GM19467 (cell line): ENCODE data around the gene PLP1.
"Not testable (repeated sequence)": the region's sequence is repeated elsewhere in the genome, so short reads cannot be mapped to it uniquely, and the experiment has no call there.

Experiments used
- ATAC-seq: cut with Tn5 transposase; IDR thresholded peaks from one replicate; pipeline ENCODE4 v1.9.1; 2021; ENCODE audit warnings: mild to moderate bottlenecking, moderate library complexity; ENCODE audit not compliant: unreplicated experiment

The PLP1 gene

GRCh38 chrX:103780336-103781061 lies 3.9 kb downstream of the PLP1 start:
- no peak for ATAC-seq

- ATAC-seq: no peak
Measured at GRCh38 chrX:103781062-103781402, 4.4 kb downstream of the PLP1 start.

- no peak for ATAC-seq
Measured at GRCh38 chrX:103781706-103782105, 5.1 kb downstream of the PLP1 start.

GRCh38 chrX:103782640-103783039 lies 6.0 kb downstream of the PLP1 start:
- ATAC-seq: no peak

GRCh38 chrX:103783196-103783595 lies 6.6 kb downstream of the PLP1 start:
- ATAC-seq: no peak

- no peak for ATAC-seq
Measured at GRCh38 chrX:103783971-103784370, 7.3 kb downstream of the PLP1 start.

GRCh38 chrX:103789004-103789403 lies 12.4 kb downstream of the PLP1 start:
- ATAC-seq: peak; percentile 62

- ATAC-seq: no peak
Measured at GRCh38 chrX:103791228-103791627, 14.6 kb downstream of the PLP1 start.

GRCh38 chrX:103791826-103792485 lies 15.3 kb downstream of the PLP1 start:
- ATAC-seq: no peak

GRCh38 chrX:103792916-103793544 lies 16.4 kb downstream of the PLP1 start:
- no peak for ATAC-seq

GRCh38 chrX:103793545-103793940 lies 16.9 kb downstream of the PLP1 start:
- ATAC-seq: no peak

- no peak for ATAC-seq
Measured at GRCh38 chrX:103794119-103794518, 17.5 kb downstream of the PLP1 start.

- ATAC-seq: no peak
Measured at GRCh38 chrX:103797691-103798090, 21.1 kb downstream of the PLP1 start.

- ATAC-seq: no peak
Measured at GRCh38 chrX:103800318-103800717, 23.7 kb downstream of the PLP1 start.

GRCh38 chrX:103805860-103806259 lies 29.2 kb downstream of the PLP1 start:
- ATAC-seq: no peak

GRCh38 chrX:103806862-103807474 lies 30.3 kb downstream of the PLP1 start:
- ATAC-seq: no peak

- ATAC-seq: no peak
Measured at GRCh38 chrX:103811858-103812257, 35.2 kb downstream of the PLP1 start.

GRCh38 chrX:103817101-103817500 lies 40.5 kb downstream of the PLP1 start:
- ATAC-seq: not testable (repeated sequence)

GRCh38 chrX:103817502-103817901 lies 40.9 kb downstream of the PLP1 start:
- ATAC-seq: no peak

- no peak for ATAC-seq
Measured at GRCh38 chrX:103818842-103819619, 42.4 kb downstream of the PLP1 start.

- not testable (repeated sequence) for ATAC-seq
Measured at GRCh38 chrX:103820802-103821201, 44.2 kb downstream of the PLP1 start.
